SJSA1 (cell line): ENCODE results near the gene TEF. TPM values are rescaled to one million over a fixed set of nuclear protein-coding genes. Genes with fewer than 3 reads are reported as not detected.

Experiments
- DNase-seq, 2 experiments: peaks; one replicate each; pipeline ENCODE4 v3.0.0-alpha.2; 2015 to 2020; ENCODE audit warnings: low spot score in 2 of 2, low read depth in 1 of 2
- H3K27ac ChIP-seq: fragments of 250-450 bp; sonication (Bioruptor Pico); 2 replicates; pipeline ENCODE4 v1.5.1; 2020; ENCODE audit warnings: mild to moderate bottlenecking, moderate library complexity
- H3K27me3 ChIP-seq: fragments of 250-450 bp; sonication (Bioruptor Pico); replicated peaks from 2 replicates; pipeline ENCODE4 v1.5.1; 2020; ENCODE audit warnings: mild to moderate bottlenecking, moderate library complexity
- H3K36me3 ChIP-seq: fragments of 250-450 bp; sonication (Bioruptor Pico); 2 replicates; pipeline ENCODE4 v1.5.1; 2020; ENCODE audit warnings: mild to moderate bottlenecking
- H3K4me1 ChIP-seq: fragments of 250-450 bp; sonication (Bioruptor Pico); replicated peaks from 2 replicates; pipeline ENCODE4 v1.6.1; 2021; ENCODE audit warnings: mild to moderate bottlenecking
- H3K4me3 ChIP-seq: fragments of 250-450 bp; sonication (Bioruptor Pico); 2 replicates; pipeline ENCODE4 v1.5.1; 2020; ENCODE audit warnings: mild to moderate bottlenecking
- H3K9me3 ChIP-seq: fragments of 250-450 bp; sonication (Bioruptor Pico); replicated peaks from 2 replicates; pipeline ENCODE4 v1.5.1; 2020; ENCODE audit warnings: mild to moderate bottlenecking
- total RNA-seq: library from RNA; depleted of rRNA; stranded (reverse); fragments of >200 nt; shearing (Covaris generic); gene quantifications from 2 replicates; pipeline ENCODE4 v1.2.3, GENCODE V29; 2014; rRNA removed

Gene TEF
- total RNA-seq, 1 experiment from 2014 or later = 9.4 TPM

- 0 out of 2 replicates have a peak, but pooled peaks cover 4% of the 10 kb centered on the region for H3K4me1 ChIP-seq
- no peaks in the 10 kb centered on the region for H3K9me3 ChIP-seq
- no peaks in the 10 kb centered on the region for H3K27me3 ChIP-seq
- peaks cover 11% of the 10 kb centered on the region for H3K36me3 ChIP-seq
- peak overlapping the region; percentile 62 for H3K4me3 ChIP-seq
- DNase-seq = peak; percentile 97
- H3K27ac ChIP-seq = peak overlapping the region; percentile 34; the same call in 1 of the 2 replicates
Measured at GRCh38 chr22:41448189-41448808, 66.6 kb downstream of the TEF start.

Other genes starting within 250 kb of the TEF start
- gene L3MBTL2, start 176.6 kb upstream of the TEF start, total RNA-seq = 23.7 and 25.8 TPM in 2 replicates
- 0.11 TPM in 1 of 2 replicates, not detected in the other for gene CHADL, start 141.0 kb upstream of the TEF start, total RNA-seq
- gene RANGAP1, start 95.8 kb upstream of the TEF start, total RNA-seq = 172 and 201 TPM in 2 replicates
- gene ZC3H7B, start 80.4 kb upstream of the TEF start, total RNA-seq = 51.8 and 72.2 TPM in 2 replicates
- 13.0 and 17.9 TPM in 2 replicates for gene TOB2, start 64.9 kb downstream of the TEF start, total RNA-seq
- gene PHF5A, start 86.8 kb downstream of the TEF start, total RNA-seq = 80.7 and 87.9 TPM in 2 replicates
- gene ACO2, start 87.2 kb downstream of the TEF start, total RNA-seq = 48.1 and 71.1 TPM in 2 replicates
- 14.8 and 16.6 TPM in 2 replicates for gene POLR3H, start 162.5 kb downstream of the TEF start, total RNA-seq
- not detected in 2 replicates for gene CSDC2, start 179.1 kb downstream of the TEF start, total RNA-seq
- 23.3 and 27.0 TPM in 2 replicates for gene PMM1, start 207.9 kb downstream of the TEF start, total RNA-seq
- gene DESI1, start 239.1 kb downstream of the TEF start, total RNA-seq = 12.2 and 33.3 TPM in 2 replicates
- gene XRCC6, start 239.4 kb downstream of the TEF start, total RNA-seq = 540 and 624 TPM in 2 replicates